GM18505 (cell line): Measurements from ENCODE around the gene CRB3.

Experiments
- ATAC-seq: cut with Tn5 transposase; IDR thresholded peaks from one replicate; pipeline ENCODE4 v1.9.1; 2021; ENCODE audit not compliant: unreplicated experiment
- POLR2A ChIP-seq: IDR thresholded peaks from 4 replicates; pipeline ENCODE4 v1.6.1; 2011; ENCODE audit warnings: borderline replicate concordance; ENCODE audit not compliant: insufficient read depth, insufficient read length; ENCODE audit errors: extremely low read depth

The CRB3 gene

DNA sequence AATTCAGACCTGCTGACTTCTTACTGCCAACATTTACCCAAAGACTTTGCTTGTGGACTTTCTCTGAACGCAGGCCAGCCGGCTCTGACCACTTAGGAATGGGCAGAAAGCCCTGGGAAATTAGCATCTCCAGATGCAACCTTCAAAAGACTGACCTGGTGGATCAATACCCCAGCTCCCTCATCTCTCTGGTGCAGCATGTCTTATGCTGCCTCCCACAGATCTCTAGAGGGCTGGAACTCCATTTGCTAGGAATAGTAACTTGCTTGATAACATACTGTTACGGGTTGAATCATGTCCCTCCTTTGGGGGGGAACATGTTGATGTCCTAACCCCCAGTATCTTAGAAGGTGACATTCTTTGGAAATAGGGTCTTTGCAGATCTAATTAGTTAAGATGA, 17.6 kb upstream of the CRB3 start:
- no peak for ATAC-seq

DNA sequence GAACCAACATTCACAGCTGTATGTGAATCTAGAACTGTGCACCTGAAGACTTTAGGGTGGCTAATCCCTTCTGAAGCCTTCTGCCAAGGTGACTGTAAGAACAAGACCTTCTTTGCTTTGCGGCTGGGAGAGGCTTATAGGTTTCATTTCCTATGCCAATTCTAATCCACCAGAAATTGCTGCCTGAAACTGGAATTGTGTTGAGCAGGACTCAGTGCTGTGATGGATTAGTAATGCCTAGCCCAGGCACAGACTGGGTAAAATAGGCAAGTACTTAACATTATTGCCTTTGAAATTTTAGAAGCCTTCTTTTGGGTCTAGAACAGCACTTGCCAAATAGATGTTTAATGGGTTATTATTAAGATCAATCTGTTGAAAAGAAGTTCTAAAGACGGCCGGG, 16.0 kb upstream of the CRB3 start:
- no peak for ATAC-seq
- no peak for TF ChIP-seq POLR2A

More for the DNA sequence above, 17.6 kb upstream of the CRB3 start:
- no peak for TF ChIP-seq POLR2A

DNA sequence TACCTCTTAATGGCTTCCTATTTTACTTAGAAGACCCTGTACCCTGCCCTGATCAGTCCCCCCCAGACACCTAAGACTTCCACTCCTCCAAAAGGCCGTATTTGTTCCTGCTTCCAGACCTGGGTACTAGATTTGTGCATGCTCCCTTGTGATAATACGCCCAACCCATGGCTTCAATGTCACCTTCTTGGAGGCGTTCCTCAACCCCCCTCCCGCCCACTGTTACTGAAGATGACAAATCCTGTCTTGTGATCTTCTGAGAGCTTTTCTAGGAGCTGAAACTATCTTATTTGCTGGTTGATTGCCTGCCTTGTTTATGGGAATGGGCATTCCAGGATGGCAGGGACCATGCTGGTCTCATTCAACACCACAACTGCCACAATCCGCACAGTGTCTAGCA, 13.9 kb upstream of the CRB3 start:
- no peak for TF ChIP-seq POLR2A

GRCh38 chr19:6451583-6452222, 12.4 kb upstream of the CRB3 start:
- ATAC-seq, result no peak
- TF ChIP-seq POLR2A, result no peak

More for the DNA sequence above, 13.9 kb upstream of the CRB3 start:
- no peak for ATAC-seq

GRCh38 chr19:6452223-6452614, 11.9 kb upstream of the CRB3 start:
- no peak for ATAC-seq
- TF ChIP-seq POLR2A, result no peak

GRCh38 chr19:6452899-6453298, 11.2 kb upstream of the CRB3 start:
- TF ChIP-seq POLR2A, result no peak
- ATAC-seq, result no peak

GRCh38 chr19:6453951-6454565, 10.0 kb upstream of the CRB3 start:
- TF ChIP-seq POLR2A, result no peak
- no peak for ATAC-seq

- no peak for TF ChIP-seq POLR2A
- ATAC-seq, result no peak
Measured at GRCh38 chr19:6455924-6456323, 8.1 kb upstream of the CRB3 start.

DNA sequence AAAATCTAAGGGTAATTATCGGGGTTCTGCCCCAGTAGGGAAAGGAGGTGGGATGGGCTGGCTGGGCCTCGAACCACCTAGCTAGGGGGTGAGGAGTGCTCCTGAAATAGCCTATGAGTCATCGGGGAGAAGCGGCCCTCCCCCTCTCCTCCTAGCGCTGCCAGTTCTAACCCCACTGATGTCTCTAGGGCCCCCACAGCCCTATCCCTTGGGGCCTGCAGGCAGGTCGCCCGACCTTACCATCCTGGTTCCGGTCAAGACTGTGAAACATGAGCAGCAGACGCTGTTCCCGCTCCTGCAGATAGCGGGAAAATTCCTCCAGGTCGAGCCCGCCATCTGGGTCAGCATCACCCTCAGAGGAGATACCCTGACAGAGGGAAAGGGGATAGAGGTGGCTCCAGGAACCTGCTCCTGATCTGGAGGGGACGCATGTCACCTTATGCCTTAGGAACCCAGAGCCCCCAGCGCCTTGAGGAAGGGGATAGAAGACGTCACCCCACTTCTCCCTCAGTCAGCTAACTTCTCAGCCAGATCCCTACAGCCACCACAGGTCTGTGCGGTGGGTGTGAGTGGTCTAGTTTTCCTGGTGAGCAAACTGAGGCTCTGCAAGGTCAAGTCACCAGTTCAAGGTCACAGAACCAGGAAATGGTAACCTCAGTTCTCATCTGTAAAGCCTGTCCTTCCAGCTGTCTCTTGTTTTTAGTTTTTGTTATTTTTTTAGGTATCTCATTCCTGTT, 5.9 kb upstream of the CRB3 start:
- TF ChIP-seq POLR2A, result no peak
- no peak for ATAC-seq

- ATAC-seq, result no peak
- TF ChIP-seq POLR2A, result no peak
Measured at GRCh38 chr19:6458695-6459261, 5.3 kb upstream of the CRB3 start.

DNA sequence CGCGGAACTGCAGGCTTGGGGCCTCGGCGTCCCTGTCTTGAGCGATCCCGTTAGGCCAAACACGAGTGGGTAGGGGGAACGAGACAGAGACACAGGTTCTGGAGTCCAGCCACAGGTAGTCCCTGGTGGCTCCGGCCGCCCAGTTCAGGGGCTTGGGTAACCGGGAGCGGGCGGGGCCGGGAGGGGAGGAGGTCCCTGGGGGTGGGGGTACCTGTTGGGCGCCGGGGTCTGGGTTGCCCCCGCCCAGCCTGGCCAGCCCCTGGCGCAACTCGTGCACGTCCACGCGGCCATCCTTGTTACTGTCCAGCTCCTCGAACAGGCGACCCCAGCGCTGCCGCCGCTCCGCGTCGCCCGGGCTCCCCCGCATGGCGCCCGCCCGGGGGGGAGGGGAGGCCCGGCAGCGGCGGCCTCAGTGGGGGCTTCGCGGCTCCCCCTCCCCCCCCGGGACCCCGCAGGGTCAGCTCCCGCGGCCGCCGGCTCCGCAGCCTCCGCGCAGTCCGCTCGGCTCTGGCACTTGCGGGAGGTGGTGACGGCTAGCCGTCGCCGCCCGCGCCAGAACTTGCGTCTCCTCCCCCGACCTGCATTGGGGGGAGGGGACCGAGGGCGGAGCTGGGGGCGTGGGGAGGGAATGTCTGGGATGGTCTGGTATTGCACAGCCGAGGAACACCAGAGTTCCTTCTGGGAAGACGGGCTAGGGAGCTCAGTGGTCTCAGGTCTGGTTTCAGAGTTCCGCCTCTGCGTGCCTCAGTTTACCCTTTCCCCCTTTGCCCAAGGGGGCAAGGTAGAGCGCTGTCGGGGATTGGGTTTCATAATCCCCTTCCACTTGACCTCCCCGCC, 4.6 kb upstream of the CRB3 start, which contains the start of gene SLC25A23:
TSS of gene SLC25A23 (minus strand) at position 531 of the 837 bp plus-strand sequence. CDS start at position 367, 164 bp downstream.
- TF ChIP-seq POLR2A, result peak; percentile 44
- ATAC-seq, result peak; percentile 33

DNA sequence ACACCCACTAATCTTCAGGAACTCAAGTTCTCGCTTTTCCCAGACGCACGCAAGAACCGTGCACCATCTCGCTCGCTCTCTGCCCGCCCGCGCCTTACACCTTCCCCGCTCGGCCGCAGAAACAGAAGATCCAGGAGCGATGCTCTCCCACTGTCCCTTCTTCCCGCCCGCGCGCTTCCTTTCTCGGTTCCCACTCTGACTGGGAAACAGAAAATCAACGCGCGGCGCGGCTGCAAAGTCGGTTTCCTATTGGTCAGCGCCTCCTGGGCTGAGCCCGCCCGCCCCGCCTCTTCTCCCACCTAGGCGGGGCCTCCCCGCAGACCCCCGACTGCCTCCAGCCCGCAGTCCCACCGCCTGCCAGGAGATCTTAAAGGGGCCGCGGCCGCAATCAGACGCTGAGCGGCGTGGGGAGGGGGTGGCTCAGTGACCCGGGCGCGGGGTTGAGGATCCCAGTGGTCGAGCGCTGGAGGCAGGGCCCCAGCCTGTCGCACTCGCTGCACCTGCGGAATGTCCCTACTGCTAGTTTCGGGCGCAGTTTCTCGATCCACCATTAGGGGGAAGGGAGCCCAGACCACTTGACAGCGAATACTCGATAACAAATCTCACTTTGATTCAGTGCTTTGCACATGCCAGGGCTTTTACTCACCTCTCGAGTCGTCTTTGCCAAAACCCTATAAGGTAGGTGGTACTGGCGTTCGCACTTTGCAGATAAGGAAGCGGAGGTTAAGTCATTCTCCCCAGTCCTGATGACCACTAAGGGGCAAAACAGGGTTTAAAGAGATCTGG, 3.8 kb upstream of the CRB3 start:
- peak; percentile 75 for ATAC-seq
- peak; percentile 70 for TF ChIP-seq POLR2A
